ENCODE measurements around the gene LRR1.

The LRR1 gene, protein sequence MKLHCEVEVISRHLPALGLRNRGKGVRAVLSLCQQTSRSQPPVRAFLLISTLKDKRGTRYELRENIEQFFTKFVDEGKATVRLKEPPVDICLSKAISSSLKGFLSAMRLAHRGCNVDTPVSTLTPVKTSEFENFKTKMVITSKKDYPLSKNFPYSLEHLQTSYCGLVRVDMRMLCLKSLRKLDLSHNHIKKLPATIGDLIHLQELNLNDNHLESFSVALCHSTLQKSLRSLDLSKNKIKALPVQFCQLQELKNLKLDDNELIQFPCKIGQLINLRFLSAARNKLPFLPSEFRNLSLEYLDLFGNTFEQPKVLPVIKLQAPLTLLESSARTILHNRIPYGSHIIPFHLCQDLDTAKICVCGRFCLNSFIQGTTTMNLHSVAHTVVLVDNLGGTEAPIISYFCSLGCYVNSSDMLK

DNA sequence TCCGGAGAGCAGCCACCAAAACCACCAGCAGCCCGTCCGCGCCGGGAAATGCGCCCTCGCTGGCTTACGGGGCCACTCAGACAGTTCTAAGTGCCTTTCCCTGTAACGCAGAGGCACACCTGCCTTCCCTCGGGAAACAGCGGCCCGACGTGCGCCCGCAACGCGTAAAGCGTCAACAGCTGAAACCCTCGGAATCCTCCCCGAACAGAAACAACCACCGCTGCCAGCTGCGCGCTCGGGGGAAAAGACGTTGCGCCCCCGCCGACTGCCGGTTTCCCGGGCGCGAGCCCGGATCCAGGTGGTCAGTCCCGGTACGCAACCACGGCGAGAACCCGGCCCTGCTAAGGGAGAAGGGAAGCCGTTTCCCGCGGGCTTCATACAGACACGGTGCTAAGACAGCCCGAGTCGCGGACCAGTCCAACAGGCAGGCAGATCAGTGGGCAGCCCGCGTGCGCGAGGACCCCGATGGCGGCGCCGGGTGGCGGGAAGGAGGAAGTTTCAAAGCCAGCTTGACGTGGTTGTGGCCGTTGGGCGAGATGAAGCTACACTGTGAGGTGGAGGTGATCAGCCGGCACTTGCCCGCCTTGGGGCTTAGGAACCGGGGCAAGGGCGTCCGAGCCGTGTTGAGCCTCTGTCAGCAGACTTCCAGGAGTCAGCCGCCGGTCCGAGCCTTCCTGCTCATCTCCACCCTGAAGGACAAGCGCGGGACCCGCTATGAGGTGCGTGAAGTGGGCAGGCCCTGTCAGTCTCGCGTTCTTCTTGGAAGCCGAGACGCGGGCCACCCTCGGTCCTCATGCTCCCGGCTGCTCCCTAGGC, at the start of gene LRR1:
Gene LRR1 (plus strand): TSS at position 456 of the 816 bp plus-strand sequence. CDS start 81 bp downstream, at position 537.
- peak; percentile 94 to 95 for DNase-seq

DNA sequence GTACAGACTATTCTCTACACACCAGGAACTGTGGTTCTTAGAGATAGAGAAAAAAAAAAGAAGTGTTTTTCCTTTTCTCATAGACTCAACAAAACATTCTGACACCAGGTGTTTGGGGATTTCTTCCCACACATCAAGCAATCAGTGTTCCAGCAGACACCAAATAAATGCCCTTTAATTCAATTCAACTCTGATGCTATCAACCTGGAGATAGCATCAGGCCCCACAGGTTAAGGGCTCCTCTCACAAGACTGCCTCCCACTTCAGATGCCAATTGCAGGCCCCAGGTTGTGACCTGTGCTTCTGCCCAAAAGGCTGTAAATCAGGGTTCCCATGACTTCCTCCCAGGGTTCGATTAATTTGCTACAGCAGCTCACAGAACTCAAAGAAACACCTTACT, 49.3 kb upstream of the LRR1 start:
- DNase-seq: no peak

DNA sequence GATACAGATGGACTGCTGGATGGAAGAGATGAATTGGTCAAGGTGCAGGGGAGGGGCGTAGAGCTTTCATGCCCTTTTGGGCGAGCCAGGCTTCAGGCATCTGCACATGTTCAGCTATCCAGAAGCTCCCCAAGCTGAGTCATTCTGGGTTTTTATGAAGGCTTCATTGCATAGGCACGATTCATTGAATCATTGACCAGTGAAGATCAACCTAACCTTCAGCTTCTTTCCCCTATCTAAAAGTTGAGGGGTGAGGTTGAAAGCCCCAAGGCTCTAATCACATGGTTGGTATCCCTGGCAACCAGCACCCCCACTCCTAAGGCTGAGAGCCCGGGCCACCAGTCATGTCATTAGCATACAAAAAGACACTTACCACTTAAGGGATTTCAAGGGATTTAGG, 48.9 kb upstream of the LRR1 start:
- no peak for DNase-seq

DNA sequence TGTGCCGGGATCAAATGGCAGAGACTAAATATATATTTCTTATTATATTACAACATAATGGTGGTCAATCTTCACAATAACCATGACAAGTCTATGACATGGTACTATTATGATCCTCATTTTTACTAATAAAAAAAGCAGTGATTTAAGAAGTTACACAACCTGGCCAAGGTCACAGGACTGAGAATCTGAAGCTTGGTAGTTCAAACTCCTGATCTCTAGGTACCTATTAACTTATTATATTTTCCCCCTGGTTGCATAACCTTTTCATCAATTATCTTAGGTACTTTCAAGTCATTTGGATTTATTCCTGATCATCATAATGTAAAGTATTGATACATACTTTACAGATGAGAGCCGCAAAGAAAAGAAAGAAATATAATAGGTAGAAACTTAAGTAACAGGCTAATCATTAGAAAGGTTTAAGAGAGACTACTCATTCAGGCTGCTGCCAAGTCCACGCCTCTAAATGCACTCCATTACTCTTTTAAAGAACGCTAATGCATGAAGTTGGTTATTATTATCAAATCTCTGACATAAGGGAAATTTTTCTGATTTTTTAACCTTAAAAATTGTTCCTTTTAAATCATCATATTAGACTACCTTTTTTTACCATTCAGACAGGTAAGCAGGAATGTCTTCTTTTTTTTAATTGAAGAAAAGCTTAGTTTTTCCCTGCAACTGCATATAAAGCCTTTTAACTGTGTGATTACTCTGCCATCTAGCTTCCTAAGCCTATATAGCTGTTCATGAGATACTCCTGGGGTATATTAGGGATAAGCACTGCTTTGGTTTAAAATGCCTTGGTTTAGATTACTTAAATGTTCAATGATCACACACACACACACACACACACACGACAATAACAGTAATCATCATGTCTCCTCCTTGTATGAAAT, 48.2 kb upstream of the LRR1 start:
- DNase-seq: no peak

DNA sequence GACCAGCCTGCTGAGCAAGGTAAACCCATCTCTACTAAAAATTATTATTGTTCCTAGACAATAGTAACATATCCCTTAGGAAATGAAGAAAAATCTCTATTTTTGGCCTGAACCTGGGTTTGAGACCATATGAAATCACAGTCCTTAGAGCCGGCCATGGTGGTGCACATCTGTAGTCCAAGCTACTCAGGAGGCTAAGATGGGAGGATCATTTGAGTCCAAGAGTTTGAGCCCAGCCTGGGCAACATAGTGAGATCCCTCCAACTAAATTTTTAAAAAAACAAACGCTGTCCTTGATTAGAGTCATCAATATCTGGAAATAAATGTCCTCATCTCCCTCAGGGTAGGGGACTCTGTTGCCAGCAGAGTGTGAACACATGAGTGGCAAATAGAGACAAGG, 47.2 kb upstream of the LRR1 start:
- DNase-seq: no peak

DNA sequence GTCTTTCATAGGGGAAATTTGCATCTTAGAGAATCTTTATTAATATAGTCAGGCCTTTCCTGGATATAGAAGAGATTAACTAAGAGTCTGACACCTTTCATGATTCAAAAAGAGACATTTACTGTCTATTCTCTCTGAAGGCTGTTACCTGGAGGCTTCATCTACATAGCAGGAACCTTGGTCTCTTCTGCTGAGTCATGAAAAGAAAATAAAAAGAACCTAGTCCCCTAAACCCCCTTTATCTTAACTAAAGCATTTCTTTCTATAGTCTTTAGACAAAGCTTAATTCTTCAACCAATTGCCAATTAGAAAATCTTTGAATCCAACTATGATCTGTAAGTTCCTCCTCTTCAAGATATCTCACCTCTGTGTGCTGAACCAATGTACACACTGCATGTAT, 45.6 kb upstream of the LRR1 start:
- DNase-seq: no peak

DNA sequence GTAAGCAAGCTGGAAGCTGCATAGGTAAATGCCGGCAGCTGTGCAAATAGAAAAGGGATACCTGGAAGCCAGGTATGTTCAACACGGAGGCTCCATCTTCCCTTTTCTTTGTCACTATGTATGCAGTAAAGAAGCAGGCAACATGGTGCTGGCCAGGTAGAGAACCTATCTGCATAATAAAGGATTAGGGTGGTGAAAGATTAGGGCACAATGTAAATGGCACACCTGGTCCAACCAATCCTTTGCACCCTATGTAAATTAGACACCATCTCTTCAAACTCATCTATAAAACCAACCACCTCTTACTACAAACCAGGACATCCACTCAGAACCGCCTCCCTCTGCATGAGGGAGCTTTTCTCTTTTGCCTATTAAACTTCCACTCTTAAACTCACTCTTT, 44.8 kb upstream of the LRR1 start:
- no peak for DNase-seq

DNA sequence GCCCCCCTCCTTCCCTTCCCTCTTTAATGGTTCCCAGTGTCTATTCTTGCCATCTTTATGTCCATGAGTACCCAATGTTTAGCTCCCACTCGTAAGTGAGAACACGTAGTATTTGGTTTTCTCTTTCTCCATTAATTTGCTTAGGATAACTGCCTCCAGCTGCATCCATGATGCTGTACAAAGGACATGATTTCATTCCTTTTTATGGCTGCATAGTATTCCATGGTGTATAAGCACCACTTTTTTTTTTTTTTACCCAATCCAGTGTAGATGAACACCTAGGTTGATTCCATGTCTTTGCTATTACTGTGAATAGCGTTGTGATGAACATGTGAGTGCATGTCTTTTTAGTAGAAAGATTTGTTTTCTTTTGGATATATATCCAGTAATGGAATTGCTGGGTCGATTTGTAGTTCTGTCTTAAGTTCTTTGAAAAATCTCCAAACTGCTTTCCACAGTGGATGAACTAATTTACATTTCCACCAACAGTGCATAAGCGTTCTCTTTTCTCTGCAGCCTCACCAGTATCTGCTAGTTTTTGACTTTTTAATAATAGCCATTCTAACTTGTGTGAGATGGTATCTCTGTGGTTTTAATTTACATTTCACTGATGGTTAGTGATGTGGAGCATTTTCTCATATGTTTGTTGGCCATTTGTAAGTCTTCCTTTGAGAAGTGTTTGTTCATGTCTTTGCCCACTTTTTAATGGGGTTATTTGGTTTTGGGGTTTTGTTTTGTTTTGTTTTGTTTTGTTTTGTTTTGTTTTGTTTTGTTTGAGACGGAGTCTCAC, 38.6 kb upstream of the LRR1 start:
- DNase-seq: no peak

DNA sequence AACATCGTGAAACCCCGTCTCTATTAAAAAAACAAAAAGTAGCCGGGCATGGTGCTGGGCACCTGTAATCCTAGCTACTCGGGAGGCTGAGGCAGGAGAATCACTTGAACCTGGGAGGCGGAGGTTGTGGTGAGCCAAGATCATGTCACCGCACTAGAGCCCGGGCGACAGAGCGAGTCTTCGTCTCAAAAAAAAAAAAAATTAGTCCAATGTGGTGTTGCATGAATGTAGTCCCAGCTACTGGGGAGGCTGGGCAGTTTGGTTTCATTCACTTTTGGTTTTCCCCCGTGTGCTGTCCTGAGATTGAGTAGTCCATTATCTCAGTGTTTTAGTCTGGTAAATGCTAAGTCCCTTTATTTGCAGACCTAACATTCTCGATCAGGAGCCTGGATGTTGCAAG, 32.0 kb upstream of the LRR1 start:
- DNase-seq: no peak

DNA sequence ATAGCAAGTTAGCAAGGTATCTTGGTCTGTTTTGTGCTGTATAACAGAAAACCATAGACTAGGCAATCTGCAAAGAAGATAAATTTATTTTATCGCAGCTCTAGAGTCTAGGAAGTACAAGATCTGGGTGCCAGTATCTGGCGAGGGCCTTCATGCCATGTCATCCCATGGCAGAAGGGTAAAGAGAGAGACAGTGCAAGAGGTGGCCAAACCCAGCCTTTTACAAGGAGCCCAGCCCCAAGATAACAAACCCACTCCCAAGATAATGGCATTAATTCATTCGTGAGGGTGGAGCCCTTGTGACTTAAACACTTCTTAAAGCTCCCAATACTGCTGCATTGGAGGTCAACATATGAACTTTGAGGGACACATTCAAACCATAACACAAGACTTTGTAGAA, 29.5 kb upstream of the LRR1 start:
- no peak for DNase-seq

DNA sequence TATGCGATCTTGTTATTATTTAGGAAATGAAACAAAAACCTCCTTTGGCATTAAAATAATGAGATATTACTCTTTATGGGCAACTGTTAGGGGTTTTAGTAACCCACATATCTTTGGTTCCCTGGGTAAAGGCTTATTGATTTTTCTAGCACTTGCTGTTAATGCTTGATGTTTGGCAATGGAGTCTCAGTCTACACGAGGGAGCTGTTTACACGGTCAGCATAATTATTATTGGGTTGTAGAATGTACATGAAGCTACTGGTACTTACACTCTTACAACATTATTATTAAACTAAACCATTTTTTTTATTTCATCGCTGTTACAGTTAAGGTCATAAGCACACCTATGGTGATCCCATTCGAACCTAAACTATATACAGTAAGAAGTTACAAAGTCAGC, 24.7 kb upstream of the LRR1 start:
- no peak for DNase-seq

DNA sequence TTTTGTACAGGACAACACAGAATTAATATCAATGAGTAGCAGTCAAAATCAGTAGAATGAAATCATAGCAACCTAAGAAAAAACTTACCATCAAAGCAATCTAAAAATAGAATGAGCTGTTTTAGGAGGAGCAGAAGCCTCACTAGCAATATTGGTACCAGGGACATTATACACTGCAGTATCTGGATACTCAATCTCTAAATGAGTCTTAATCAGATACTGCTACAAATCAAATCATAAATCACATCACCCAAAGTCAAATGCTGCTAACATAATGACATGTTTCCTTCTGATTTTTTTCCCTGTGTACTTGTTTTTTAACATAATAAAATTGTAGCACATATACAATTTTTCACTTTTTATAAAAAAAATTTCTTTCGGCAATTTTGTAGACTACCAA, 20.6 kb upstream of the LRR1 start:
- no peak for DNase-seq

DNA sequence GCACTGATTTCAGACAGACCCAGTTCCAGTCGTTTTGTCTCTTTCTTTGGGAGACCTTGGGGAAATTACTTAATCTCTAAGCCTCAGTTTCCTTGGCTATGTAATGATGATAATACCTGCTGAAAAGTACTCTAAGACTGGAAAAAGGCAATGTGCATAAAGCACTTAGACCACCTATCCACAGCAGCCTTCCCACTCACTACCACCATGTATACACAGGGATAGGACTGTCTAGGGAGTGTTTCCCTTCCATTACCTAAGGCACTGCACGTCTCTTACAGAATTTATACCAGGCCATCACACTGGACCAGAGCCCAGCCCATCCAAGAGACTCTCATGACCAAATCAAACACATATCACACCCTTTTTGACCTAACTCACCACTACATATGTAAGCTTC, 18.9 kb upstream of the LRR1 start:
- no peak for DNase-seq

DNA sequence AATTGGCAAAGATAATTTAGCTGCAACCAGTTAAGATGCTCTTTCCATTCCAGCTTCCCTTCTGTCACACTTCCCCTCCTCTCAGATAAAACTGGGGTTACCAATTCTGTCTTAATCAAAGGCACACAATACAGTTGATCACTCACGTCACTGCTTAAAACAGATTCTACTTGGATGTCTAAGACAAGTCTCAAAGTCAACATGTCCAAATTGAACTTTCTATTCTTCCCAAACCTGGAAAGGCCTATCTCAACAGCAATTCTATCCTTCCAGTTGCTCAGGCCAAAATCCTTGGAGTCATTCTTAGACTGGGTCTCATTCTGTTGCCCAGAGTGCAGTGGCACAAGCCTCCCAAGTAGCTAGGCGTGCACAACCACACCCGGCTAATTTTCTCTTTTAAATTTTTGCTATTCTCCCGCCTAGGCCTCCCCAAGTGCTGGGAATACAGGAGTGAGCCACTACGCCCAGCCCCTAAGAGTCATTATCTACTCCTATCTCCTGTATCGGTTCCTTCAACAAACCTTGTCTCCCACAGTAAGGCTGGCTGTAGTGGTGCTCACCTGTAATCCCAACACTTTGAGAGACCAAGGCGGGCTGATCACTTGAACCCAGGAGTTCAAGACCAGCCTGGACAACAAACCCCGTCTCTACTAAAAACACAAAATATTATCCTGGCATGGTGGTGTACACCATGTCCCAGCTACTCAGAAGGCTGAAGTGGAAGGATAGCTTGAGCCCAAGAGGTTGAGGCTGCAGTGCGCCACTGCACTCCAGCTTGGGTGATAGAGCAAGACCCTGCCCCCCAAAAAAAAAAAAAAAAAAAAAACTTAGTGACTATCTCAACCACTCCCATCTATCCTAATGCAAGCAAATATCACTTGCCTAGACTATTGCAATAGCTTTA, 17.3 kb upstream of the LRR1 start:
- DNase-seq: peak; percentile 49

DNA sequence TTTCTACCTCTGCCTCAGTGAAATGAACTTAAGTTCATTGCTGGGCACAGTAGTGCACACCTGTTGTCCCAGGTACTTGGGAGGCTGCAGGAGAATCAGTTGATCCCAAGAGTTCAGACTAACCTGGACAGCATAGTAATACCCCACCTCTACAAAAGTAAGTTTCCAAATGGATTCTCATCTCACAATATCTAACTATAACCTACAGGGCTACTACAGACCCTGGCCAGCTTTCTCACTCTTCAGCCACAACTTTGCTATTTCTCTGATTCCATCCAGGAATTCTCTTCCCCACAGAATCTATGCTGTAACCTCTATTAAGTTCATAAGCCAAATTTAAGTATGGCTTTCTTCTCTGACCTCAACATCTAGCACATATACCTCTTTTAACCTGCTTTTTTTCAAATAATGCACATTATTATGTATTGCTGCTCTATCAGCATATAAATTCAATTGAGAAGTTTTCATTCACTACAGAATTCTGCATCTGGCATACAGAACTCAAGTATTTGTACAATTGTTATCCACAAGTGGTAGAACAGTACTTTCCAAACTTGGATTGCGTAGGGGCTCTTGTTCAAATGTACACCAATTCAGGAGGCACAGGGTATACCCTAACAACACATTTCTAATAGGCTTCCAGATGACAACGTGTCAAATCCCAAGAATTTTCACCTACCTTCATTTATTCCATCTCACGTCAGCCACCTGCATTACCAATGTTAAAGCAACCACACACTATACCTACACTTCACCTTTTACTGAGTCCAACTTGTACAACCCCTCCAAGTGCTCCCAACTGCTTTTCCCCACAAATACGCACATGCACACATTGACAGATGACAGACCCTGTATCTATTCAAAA, 16.4 kb upstream of the LRR1 start:
- DNase-seq: peak in 1 of 2 experiments; percentile 40

DNA sequence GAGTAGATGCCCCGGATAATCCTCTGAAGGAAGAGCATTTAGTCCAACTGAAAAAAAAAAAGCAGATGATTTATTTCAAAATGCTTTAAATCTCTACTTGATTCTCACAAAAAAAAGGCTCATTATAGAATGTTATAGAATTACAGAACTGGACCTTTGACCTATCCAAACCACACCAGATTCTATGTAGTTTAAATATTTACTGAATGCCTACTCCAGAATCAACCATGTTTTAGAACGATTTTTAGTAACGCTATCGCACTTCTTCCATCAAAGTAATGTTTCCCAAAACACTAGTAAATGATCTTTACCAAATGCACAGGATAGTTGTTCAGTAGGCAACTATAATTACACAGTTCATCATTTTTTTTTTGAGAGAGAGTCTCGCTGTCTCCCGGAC, 15.1 kb upstream of the LRR1 start:
- no peak for DNase-seq

DNA sequence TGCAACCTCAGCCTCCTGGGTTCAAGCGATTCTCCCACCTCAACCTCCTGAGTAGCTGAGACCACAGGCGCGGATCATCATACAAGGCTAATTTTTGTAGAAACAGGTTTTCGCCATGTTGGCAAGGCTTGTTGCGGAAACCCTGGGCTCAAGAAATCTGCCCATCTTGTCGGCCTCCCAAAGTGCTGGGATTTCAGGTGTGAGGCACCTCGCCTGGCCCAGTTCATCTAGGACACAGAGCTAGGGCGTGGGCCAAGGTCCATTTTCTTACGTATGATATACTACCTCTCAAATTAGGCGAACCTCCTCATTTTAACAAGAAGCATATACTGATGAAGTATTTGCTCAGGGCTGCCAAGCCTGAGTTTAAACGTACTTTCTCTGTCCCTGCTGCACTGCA, 14.7 kb upstream of the LRR1 start:
- peak in 1 of 2 experiments; percentile 32 for DNase-seq

DNA sequence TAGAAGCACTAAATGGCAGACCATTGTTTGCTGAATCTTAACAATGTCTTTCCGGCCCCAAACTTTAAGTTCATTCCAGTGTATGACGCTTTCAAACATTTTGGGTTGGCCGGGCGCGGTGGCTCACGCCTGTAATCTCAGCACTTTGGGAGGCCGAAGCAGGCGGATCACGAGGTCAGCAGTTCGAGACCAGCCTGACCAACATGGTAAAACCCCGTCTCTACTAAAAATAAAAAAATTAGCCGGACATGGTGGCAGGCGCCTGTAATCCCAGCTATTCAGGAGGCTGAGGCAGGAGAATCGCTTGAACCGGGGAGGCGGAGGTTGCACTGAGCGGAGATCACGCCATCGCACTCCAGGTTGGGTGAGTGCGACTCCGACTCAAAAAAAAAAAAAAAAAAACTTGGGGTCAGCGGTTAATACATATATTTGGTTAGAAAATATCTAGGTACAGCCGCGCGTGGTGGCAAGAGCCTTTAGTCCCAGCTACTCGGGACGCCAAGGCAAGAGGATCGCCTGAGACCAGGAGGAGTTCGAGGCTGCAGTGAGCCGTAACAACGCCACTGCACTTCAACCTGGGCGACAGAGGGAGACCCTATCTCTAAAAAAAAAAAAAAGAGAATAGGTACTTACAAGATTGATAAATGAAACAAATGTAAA, 13.6 kb upstream of the LRR1 start:
- DNase-seq: peak; percentile 56 to 57

DNA sequence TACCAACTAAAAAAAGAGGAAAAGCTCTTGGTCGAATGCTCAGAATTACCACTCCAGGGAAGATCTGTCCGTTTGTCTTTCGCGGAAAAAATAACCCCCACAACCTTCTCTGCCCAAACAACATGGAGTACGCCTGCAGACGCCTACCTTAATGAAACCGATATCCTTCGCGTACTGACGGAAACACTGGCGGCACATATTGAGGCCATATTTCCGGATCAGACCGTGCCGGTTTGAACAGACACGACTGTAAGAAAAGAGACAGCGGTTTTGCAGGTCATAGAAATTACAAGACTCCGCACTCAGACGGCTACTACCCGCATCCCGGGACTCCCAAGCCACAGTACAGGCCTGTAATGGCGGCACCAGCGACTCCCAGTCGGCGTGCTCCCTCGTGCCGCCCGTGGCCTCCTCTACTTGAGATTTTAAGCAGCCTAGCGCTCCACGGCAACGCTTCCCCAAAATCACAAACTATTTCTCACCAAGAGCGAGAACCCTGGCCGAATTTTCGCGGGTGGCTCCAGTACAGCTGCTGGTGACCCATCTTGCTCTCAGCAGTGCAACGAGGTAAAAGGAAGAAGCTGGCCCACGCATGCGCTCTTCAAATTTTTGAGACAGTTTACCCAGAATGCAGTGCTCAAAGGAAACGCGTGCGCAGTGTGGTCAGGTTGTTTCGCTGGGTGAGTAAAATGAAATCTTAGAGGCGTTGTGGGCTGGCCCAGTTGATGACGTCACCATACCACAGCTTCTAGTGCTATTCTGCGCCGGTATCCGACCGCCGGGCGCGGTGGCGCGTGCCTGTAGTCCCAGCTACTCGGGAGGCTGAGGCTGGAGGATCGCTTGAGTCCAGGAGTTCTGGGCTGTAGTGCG, 12.7 kb upstream of the LRR1 start, which contains the start of gene RPS29:
Gene RPS29 (minus strand): TSS at position 578 of the 870 bp plus-strand sequence. CDS start 34 bp downstream, at position 544.
- peak; percentile 99 to 100 for DNase-seq

Data from activated T-cell treated with anti-CD3 and anti-CD28 coated beads, Interleukin-2, amount 50 U/mL, for 48 hours (primary cell).